A549 (cell line): Measurements from ENCODE around the gene EXTL1. TPM values are rescaled to one million over a fixed set of nuclear protein-coding genes. Genes with fewer than 3 reads are reported as not detected.

Source experiments
- ATAC-seq, 2 experiments: fragments of 200-7000 bp in 1 of 2; fragments of >200 bp in 1 of 2; cut with Nextera tagmentation in 1 of 2; cut with Tn5 transposase in 1 of 2; 3 replicates each; pipeline versions ENCODE4 v1.8.0 to v1.9.1; 2018 to 2020; ENCODE audit warnings: mild to moderate bottlenecking in 1 of 2, moderate library complexity in 1 of 2
- CTCF ChIA-PET: fragments of 300-600 bp; sonication (Branson Sonifier 250); formaldehyde crosslinking; extraction: SDS; loops from one replicate; lab custom pipeline; 2021; ENCODE audit warnings: antibody characterized with exemption, inconsistent platforms; lab: Yijun Ruan, JAX
- POLR2A ChIA-PET: fragments of 350-600 bp; formaldehyde crosslinking; extraction: SDS; loops from one replicate; lab custom pipeline; 2021; ENCODE audit warnings: antibody characterized with exemption, inconsistent platforms; lab: Yijun Ruan, JAX
- DNase-seq, 2 experiments: peaks; one replicate each; pipeline versions ENCODE4 v3.0.0 to v3.0.0-alpha.2; 2011 to 2016; ENCODE audit warnings: low read depth in 1 of 2, low spot score in 1 of 2
- FAIRE-seq: peaks from 2 replicates; lab custom pipeline; 2011; peaks lifted over from hg19 to GRCh38; lab: Jason Lieb, UNC
- H3K27ac ChIP-seq, 2 experiments: fragments of >200 bp; sonication (Bioruptor Twin); formaldehyde crosslinking; 3 replicates each; pipeline ENCODE4 v1.5.1; 2016 to 2017
- H3K4me1 ChIP-seq: fragments of >200 bp; sonication (Bioruptor Twin); formaldehyde crosslinking; 3 replicates; pipeline ENCODE4 v1.6.1; 2016
- H3K4me2 ChIP-seq: fragments of >200 bp; sonication (Bioruptor Twin); formaldehyde crosslinking; 3 replicates; pipeline ENCODE4 v1.6.1; 2016
- H3K4me3 ChIP-seq: fragments of >200 bp; sonication (Bioruptor Twin); formaldehyde crosslinking; 3 replicates; pipeline ENCODE4 v1.5.1; 2016
- H3K9me3 ChIP-seq: fragments of >200 bp; sonication (Bioruptor Twin); formaldehyde crosslinking; 3 replicates; pipeline ENCODE4 v1.6.1; 2016
- CEBPB ChIP-seq, 2 experiments: fragments of >200 bp in 1 of 2; sonication (Bioruptor Twin) in 1 of 2; formaldehyde crosslinking in 1 of 2; IDR thresholded peaks; 2 replicates each; pipeline ENCODE4 v1.6.1; 2012 to 2016
- CHD4 ChIP-seq: fragments of 200-600 bp; sonication (generic); IDR thresholded peaks from 2 replicates; pipeline ENCODE4 v1.6.1; 2016; ENCODE audit warnings: antibody characterized with exemption, mild to moderate bottlenecking, borderline replicate concordance
- CTCF ChIP-seq: fragments of >200 bp; sonication (Bioruptor Twin); formaldehyde crosslinking; IDR thresholded peaks from 3 replicates; pipeline ENCODE4 v1.5.1; 2016
- E2F6 ChIP-seq: IDR thresholded peaks from 2 replicates; pipeline ENCODE4 v1.6.1; 2012; ENCODE audit warnings: low read depth, borderline replicate concordance
- ELK1 ChIP-seq: fragments of 150-350 bp; IDR thresholded peaks from 2 replicates; pipeline ENCODE4 v1.6.1; 2014; ENCODE audit warnings: low read depth, mild to moderate bottlenecking, low read length
- EP300 ChIP-seq, 2 experiments: fragments of >200 bp; sonication (Bioruptor Twin); formaldehyde crosslinking; IDR thresholded peaks; 2 replicates in 1 of 2; 3 replicates in 1 of 2; pipeline ENCODE4 v1.6.1; 2016 to 2017
- ESRRA ChIP-seq: fragments of 150-350 bp; IDR thresholded peaks from 2 replicates; pipeline ENCODE4 v1.6.1; 2014; ENCODE audit warnings: mild to moderate bottlenecking, low read length, borderline replicate concordance
- FOSL2 ChIP-seq, 2 experiments: fragments of 450-650 bp in 1 of 2; fragments of >200 bp in 1 of 2; sonication (Bioruptor Twin) in 1 of 2; formaldehyde crosslinking; IDR thresholded peaks; 2 replicates each; pipeline versions ENCODE4 v1.5.0 to v1.6.1; 2016 to 2020; ENCODE audit warnings: mild to moderate bottlenecking in 1 of 2, moderate library complexity in 1 of 2
- FOXS1 ChIP-seq: fragments of 250-450 bp; sonication (Bioruptor Pico); IDR thresholded peaks from 2 replicates; pipeline ENCODE4 v1.5.0; 2020; ENCODE audit warnings: mild to moderate bottlenecking, moderate library complexity
- GATA3 ChIP-seq: IDR thresholded peaks from 2 replicates; pipeline ENCODE4 v1.6.1; 2012; ENCODE audit warnings: borderline replicate concordance
- HES2 ChIP-seq: fragments of >200 bp; sonication (Bioruptor Twin); formaldehyde crosslinking; IDR thresholded peaks from 2 replicates; pipeline ENCODE4 v1.6.1; 2016
- HEYL ChIP-seq: fragments of 250-450 bp; sonication (Bioruptor Pico); IDR thresholded peaks from 2 replicates; pipeline ENCODE4 v1.8.0; 2021; ENCODE audit warnings: mild to moderate bottlenecking, moderate library complexity
- HOXA7 ChIP-seq: fragments of 250-450 bp; sonication (Bioruptor Pico); IDR thresholded peaks from 2 replicates; pipeline ENCODE4 v1.5.0; 2020; ENCODE audit warnings: mild to moderate bottlenecking, moderate library complexity
- JUNB ChIP-seq: fragments of >200 bp; sonication (Bioruptor Twin); formaldehyde crosslinking; IDR thresholded peaks from 2 replicates; pipeline ENCODE4 v1.6.1; 2016
- KDM5A ChIP-seq: fragments of 200-600 bp; sonication (generic); IDR thresholded peaks from 2 replicates; pipeline ENCODE4 v1.6.1; 2016; ENCODE audit warnings: antibody characterized with exemption, mild to moderate bottlenecking
- MAZ ChIP-seq: fragments of 150-350 bp; IDR thresholded peaks from 2 replicates; pipeline ENCODE4 v1.6.1; 2014; ENCODE audit warnings: antibody characterized with exemption, low read depth, low read length, borderline replicate concordance
- NFE2L2 ChIP-seq: fragments of 150-350 bp; conservative IDR thresholded peaks from 2 replicates; pipeline ENCODE4 v1.6.1; 2014; ENCODE audit warnings: low read length
- NPAS2 ChIP-seq: fragments of 250-450 bp; sonication (Bioruptor Pico); IDR thresholded peaks from 2 replicates; pipeline ENCODE4 v1.8.0; 2022; ENCODE audit warnings: mild to moderate bottlenecking, moderate library complexity, borderline replicate concordance
- POLR2AphosphoS2 ChIP-seq: conservative IDR thresholded peaks from 2 replicates; pipeline ENCODE4 v1.6.1; 2012; ENCODE audit warnings: low read length, improper control_type of control experiment, inconsistent platforms
- RAD21 ChIP-seq, 2 experiments: fragments of >200 bp in 1 of 2; sonication (Bioruptor Twin) in 1 of 2; formaldehyde crosslinking in 1 of 2; IDR thresholded peaks in 1 of 2; conservative IDR thresholded peaks in 1 of 2; 2 replicates in 1 of 2; 3 replicates in 1 of 2; pipeline ENCODE4 v1.6.1; 2012 to 2018; ENCODE audit warnings: inconsistent platforms in 1 of 2
- RARB ChIP-seq: fragments of 250-450 bp; sonication (Bioruptor Pico); IDR thresholded peaks from 2 replicates; pipeline ENCODE4 v1.8.0; 2021; ENCODE audit warnings: mild to moderate bottlenecking, moderate library complexity
- REST ChIP-seq: fragments of 200-600 bp; sonication (generic); IDR thresholded peaks from 2 replicates; pipeline ENCODE4 v1.6.1; 2016; ENCODE audit warnings: antibody characterized with exemption, mild to moderate bottlenecking, moderate library complexity
- SREBF2 ChIP-seq: fragments of 450-650 bp; IDR thresholded peaks from 2 replicates; pipeline ENCODE4 v1.6.1; 2014; ENCODE audit warnings: mild to moderate bottlenecking, moderate library complexity
- TFCP2L1 ChIP-seq: fragments of 250-450 bp; sonication (Bioruptor Pico); IDR thresholded peaks from 2 replicates; pipeline ENCODE4 v1.5.0; 2021; ENCODE audit warnings: mild to moderate bottlenecking
- TP53 ChIP-seq: fragments of 250-450 bp; sonication (Bioruptor Pico); IDR thresholded peaks from 2 replicates; pipeline ENCODE4 v1.5.0; 2021; ENCODE audit warnings: mild to moderate bottlenecking, moderate library complexity
- ZC3H11A ChIP-seq: fragments of 450-650 bp; IDR thresholded peaks from 2 replicates; pipeline ENCODE4 v1.6.1; 2014; ENCODE audit warnings: antibody characterized with exemption, mild to moderate bottlenecking
- ZFP36 ChIP-seq: fragments of 450-650 bp; IDR thresholded peaks from 2 replicates; pipeline ENCODE4 v1.6.1; 2014; ENCODE audit warnings: borderline replicate concordance; ENCODE audit not compliant: partially characterized antibody
- ZNF302 ChIP-seq: fragments of 250-450 bp; sonication (Bioruptor Pico); IDR thresholded peaks from 2 replicates; pipeline ENCODE4 v1.9.0; 2021; ENCODE audit warnings: inconsistent platforms, mild to moderate bottlenecking, moderate library complexity
- ZSCAN20 ChIP-seq: fragments of 250-450 bp; sonication (Bioruptor Pico); IDR thresholded peaks from 2 replicates; pipeline ENCODE4 v1.8.0; 2022; ENCODE audit warnings: mild to moderate bottlenecking, moderate library complexity
- WGBS: methylation state at CpG from one replicate; pipeline ENCODE4 v1.1.6; 2017; ENCODE audit errors: missing lambda C conversion rate; 5-methylcytosine and 5-hydroxymethylcytosine counted together
- polyA plus RNA-seq, 4 experiments: library from polyadenylated mRNA; depleted of rRNA in 3 of 4; stranded (reverse); fragments of >200 nt; fragmentation: RNase III in 1 of 4; extraction: RNeasy Plus Mini Kit Qiagen cat#74134 plus additional on column Dnase treatment in 1 of 4; gene quantifications; 2 replicates in 3 of 4; 3 replicates in 1 of 4; pipeline ENCODE4 v1.2.3, GENCODE V29; 2011 to 2017

EXTL1 gene
- polyA plus RNA-seq, 2 of the 4 experiments (the other 2 are of a cell fraction): 0.03 to 0.04 TPM

- Histone ChIP-seq H3K4me2 (no peak overlapping the region), H3K27ac (no peak overlapping the region), H3K4me1 (peaks cover 16% of the 10 kb centered on the region), H3K9me3 (no peaks in the 10 kb centered on the region), H3K4me3 (no peak overlapping the region)
- ATAC-seq (no peak), DNase-seq (no peak), FAIRE-seq (no peak)
- 100% methylated on average over 1 of the region's 1 CpG for WGBS
- POLR2A ChIA-PET: no interaction called here
- CTCF ChIA-PET: interaction anchor here (0.6 to 2.0 kb wide), 2 partner anchors 14 to 42 kb away, joined by 3 to 8 read pairs; no protein-coding TSS in a partner anchor
- no peak for TF ChIP-seq TP53 (CRISPR knock-in tag)
- no peak for TF ChIP-seq HES2
- no peak for TF ChIP-seq RARB
- TF ChIP-seq RAD21 (conservative IDR thresholded peaks at IDR 0.05 in 1 of 2, IDR thresholded peaks at IDR 0.05 in 1 of 2): no peak
- no peak for TF ChIP-seq NPAS2 (CRISPR knock-in tag)
- TF ChIP-seq KDM5A: no peak
- TF ChIP-seq FOXS1 (CRISPR knock-in tag): no peak
- TF ChIP-seq NFE2L2: no peak
- TF ChIP-seq CEBPB (IDR thresholded peaks at IDR 0.05): no peak
- TF ChIP-seq REST: no peak
- no peak for TF ChIP-seq TFCP2L1 (CRISPR knock-in tag)
- no peak for TF ChIP-seq ZSCAN20 (CRISPR knock-in tag)
- TF ChIP-seq SREBF2: no peak
- TF ChIP-seq EP300 (IDR thresholded peaks at IDR 0.05): no peak
- TF ChIP-seq MAZ: no peak
- TF ChIP-seq ESRRA: no peak
- TF ChIP-seq HOXA7 (CRISPR knock-in tag): no peak
- TF ChIP-seq ELK1: no peak
Observed at GRCh38 chr1:26077524-26077923, 55.9 kb downstream of the EXTL1 start.

- WGBS: 87% methylated on average over 8 of the region's 8 CpGs
- no peak overlapping the region for H3K4me2 ChIP-seq
- ChIA-PET CTCF (interaction anchor here (0.6 to 1.5 kb wide), 4 partner anchors 15 to 44 kb away, joined by 3 to 5 read pairs (median 3); no protein-coding TSS in a partner anchor), POLR2A (no interaction called here)
- H3K4me1 ChIP-seq: peaks cover 18% of the 10 kb centered on the region
- TF ChIP-seq GATA3: no peak
- TF ChIP-seq ZFP36: no peak
- no peak for TF ChIP-seq SREBF2
- no peak for TF ChIP-seq TFCP2L1 (CRISPR knock-in tag)
- TF ChIP-seq ZNF302: no peak
- no peak for TF ChIP-seq HEYL (CRISPR knock-in tag)
- no peak for TF ChIP-seq CTCF
- no peak for TF ChIP-seq ZC3H11A
- TF ChIP-seq POLR2AphosphoS2: no peak
- no peak for TF ChIP-seq CHD4
- TF ChIP-seq E2F6: no peak
- no peak for TF ChIP-seq JUNB
- TF ChIP-seq FOSL2 (IDR thresholded peaks at IDR 0.05): no peak
- TF ChIP-seq FOSL2 (CRISPR knock-in tag; IDR thresholded peaks at IDR 0.05): no peak
- no peak overlapping the region; a peak in 2 of 6 replicates for H3K27ac ChIP-seq
- no peak overlapping the region for H3K4me3 ChIP-seq
- no peaks in the 10 kb centered on the region for H3K9me3 ChIP-seq
- no peak for ATAC-seq
- no peak for DNase-seq
- no peak for FAIRE-seq
Observed at GRCh38 chr1:26078286-26079177, 57.0 kb downstream of the EXTL1 start.
